Activated CD8-positive, alpha-beta T cell treated with anti-CD3 and anti-CD28 coated beads, Interleukin-2, amount 10 ng/mL, durations not matched to agents 7 days and 5 days (primary cell): ENCODE results near the gene BTN3A1. TPM values are rescaled to one million over a fixed set of nuclear protein-coding genes. Genes with fewer than 3 reads are reported as not detected.

Experiments
- ATAC-seq: fragments of 150-1000 bp; cut with Tn5 transposase; one replicate; pipeline ENCODE4 v1.10.0; 2021; ENCODE audit warnings: moderate library complexity
- CTCF ChIA-PET: fragments of 350-600 bp; sonication (Branson Sonifier 250); formaldehyde crosslinking; loops from one replicate; lab custom pipeline; 2021; ENCODE audit warnings: antibody characterized with exemption; lab: Charles Lee
- POLR2A ChIA-PET: fragments of 350-600 bp; sonication (Branson Sonifier 250); formaldehyde crosslinking; loops from one replicate; lab custom pipeline; 2021; ENCODE audit warnings: antibody characterized with exemption; lab: Charles Lee
- DNase-seq: peaks from one replicate; pipeline ENCODE4 v3.0.0-alpha.2; 2020
- H3K27ac Mint-ChIP-seq: one replicate; pipeline ENCODE4 v1.8.0; 2021; ENCODE audit warnings: mild to moderate bottlenecking, mixed read lengths
- H3K27me3 Mint-ChIP-seq: one replicate; pipeline ENCODE4 v1.8.0; 2021; ENCODE audit warnings: low read depth, mixed read lengths
- H3K36me3 Mint-ChIP-seq: one replicate; pipeline ENCODE4 v1.8.0; 2021; ENCODE audit warnings: low read depth, mixed read lengths
- H3K4me1 Mint-ChIP-seq: one replicate; pipeline ENCODE4 v1.8.0; 2021; ENCODE audit warnings: low read depth, mixed read lengths
- H3K4me3 Mint-ChIP-seq: one replicate; pipeline ENCODE4 v1.8.0; 2021; ENCODE audit warnings: mild to moderate bottlenecking, mixed read lengths
- H3K9me3 Mint-ChIP-seq: one replicate; pipeline ENCODE4 v1.8.0; 2022; ENCODE audit warnings: mixed read lengths; ENCODE audit not compliant: insufficient read depth
- total RNA-seq, 2 experiments: library from RNA; stranded (reverse); gene quantifications; one replicate each; pipeline ENCODE4 v1.2.3, GENCODE V29; 2021

BTN3A1 gene
- total RNA-seq, 2 experiments from 2014 or later = 45.6 to 47.9 TPM

- no peak overlapping the region for H3K4me3 Mint-ChIP-seq
- ATAC-seq (no peak), DNase-seq (no peak)
- H3K4me1 Mint-ChIP-seq = peaks cover 22% of the 10 kb centered on the region
- H3K27me3 Mint-ChIP-seq = no peaks in the 10 kb centered on the region
- CTCF ChIA-PET = no interaction called here
- H3K36me3 Mint-ChIP-seq = peaks cover 8% of the 10 kb centered on the region
- H3K9me3 Mint-ChIP-seq = no peaks in the 10 kb centered on the region
- H3K27ac Mint-ChIP-seq = no peak overlapping the region
- POLR2A ChIA-PET = no interaction called here
These were observed 3.5 kb upstream of the BTN3A1 start for GRCh38 chr6:26398555-26398954.

- no peaks in the 10 kb centered on the region for H3K27me3 Mint-ChIP-seq
- no peak for DNase-seq
- ATAC-seq = no peak
- no peaks in the 10 kb centered on the region for H3K9me3 Mint-ChIP-seq
- CTCF ChIA-PET = interaction anchor here (1.2 kb wide), 1 partner anchor 64 kb away, joined by 3 read pairs; no protein-coding TSS in a partner anchor
- peaks cover 40% of the 10 kb centered on the region for H3K4me1 Mint-ChIP-seq
- H3K4me3 Mint-ChIP-seq = no peak overlapping the region
- no peak overlapping the region for H3K27ac Mint-ChIP-seq
- POLR2A ChIA-PET = no interaction called here
- H3K36me3 Mint-ChIP-seq = peaks cover 25% of the 10 kb centered on the region
These were observed 1.4 kb upstream of the BTN3A1 start for GRCh38 chr6:26400626-26401025.

GRCh38 chr6:26401389-26401986, 587 bp upstream of the BTN3A1 start:
- H3K36me3 Mint-ChIP-seq = peaks cover 31% of the 10 kb centered on the region
- H3K27me3 Mint-ChIP-seq = no peaks in the 10 kb centered on the region
- no peak for DNase-seq
- peaks cover 45% of the 10 kb centered on the region for H3K4me1 Mint-ChIP-seq
- ATAC-seq = no peak
- no peaks in the 10 kb centered on the region for H3K9me3 Mint-ChIP-seq
- H3K4me3 Mint-ChIP-seq = peak overlapping the region; percentile 98
- H3K27ac Mint-ChIP-seq = peak overlapping the region; percentile 97
- ChIA-PET POLR2A (no interaction called here), CTCF (interaction anchor here (0.9 kb wide), 1 partner anchor 65 kb away, joined by 3 read pairs; no protein-coding TSS in a partner anchor)

GRCh38 chr6:26403893-26404292, 1.8 kb downstream of the BTN3A1 start:
- no peak for DNase-seq
- H3K27ac Mint-ChIP-seq = no peak overlapping the region
- no peaks in the 10 kb centered on the region for H3K9me3 Mint-ChIP-seq
- H3K36me3 Mint-ChIP-seq = peaks cover 47% of the 10 kb centered on the region
- H3K4me1 Mint-ChIP-seq = peaks cover 50% of the 10 kb centered on the region
- H3K27me3 Mint-ChIP-seq = no peaks in the 10 kb centered on the region
- POLR2A ChIA-PET = no interaction called here
- peak overlapping the region; percentile 98 for H3K4me3 Mint-ChIP-seq
- no peak for ATAC-seq
- CTCF ChIA-PET = no interaction called here

GRCh38 chr6:26404546-26404945, 2.5 kb downstream of the BTN3A1 start:
- no peaks in the 10 kb centered on the region for H3K9me3 Mint-ChIP-seq
- no peak for ATAC-seq
- no peak overlapping the region for H3K27ac Mint-ChIP-seq
- no peaks in the 10 kb centered on the region for H3K27me3 Mint-ChIP-seq
- peak overlapping the region; percentile 39 for H3K4me3 Mint-ChIP-seq
- CTCF ChIA-PET = no interaction called here
- H3K36me3 Mint-ChIP-seq = peaks cover 52% of the 10 kb centered on the region
- no peak for DNase-seq
- H3K4me1 Mint-ChIP-seq = peaks cover 53% of the 10 kb centered on the region
- POLR2A ChIA-PET = no interaction called here

- Mint-ChIP-seq H3K36me3 (peaks cover 78% of the 10 kb centered on the region), H3K27ac (no peak overlapping the region), H3K4me1 (peaks cover 27% of the 10 kb centered on the region), H3K27me3 (no peaks in the 10 kb centered on the region), H3K9me3 (no peaks in the 10 kb centered on the region), H3K4me3 (no peak overlapping the region)
- ChIA-PET POLR2A (no interaction called here), CTCF (no interaction called here)
- DNase-seq = no peak
- no peak for ATAC-seq
These were observed 7.0 kb downstream of the BTN3A1 start for GRCh38 chr6:26408828-26409730.

- ATAC-seq (no peak), DNase-seq (no peak)
- H3K27me3 Mint-ChIP-seq = no peaks in the 10 kb centered on the region
- no peak overlapping the region for H3K27ac Mint-ChIP-seq
- POLR2A ChIA-PET = no interaction called here
- peaks cover 75% of the 10 kb centered on the region for H3K36me3 Mint-ChIP-seq
- H3K4me1 Mint-ChIP-seq = peaks cover 6% of the 10 kb centered on the region
- no peaks in the 10 kb centered on the region for H3K9me3 Mint-ChIP-seq
- CTCF ChIA-PET = no interaction called here
- no peak overlapping the region for H3K4me3 Mint-ChIP-seq
These were observed 9.7 kb downstream of the BTN3A1 start for GRCh38 chr6:26411751-26412150.

GRCh38 chr6:26412228-26412627, 10.2 kb downstream of the BTN3A1 start:
- DNase-seq (no peak), ATAC-seq (no peak)
- ChIA-PET CTCF (no interaction called here), POLR2A (no interaction called here)
- peaks cover 73% of the 10 kb centered on the region for H3K36me3 Mint-ChIP-seq
- no peaks in the 10 kb centered on the region for H3K27me3 Mint-ChIP-seq
- peaks cover 3% of the 10 kb centered on the region for H3K4me1 Mint-ChIP-seq
- no peak overlapping the region for H3K4me3 Mint-ChIP-seq
- H3K27ac Mint-ChIP-seq = no peak overlapping the region
- H3K9me3 Mint-ChIP-seq = peaks cover 4% of the 10 kb centered on the region

- Mint-ChIP-seq H3K4me3 (no peak overlapping the region), H3K4me1 (peaks cover 3% of the 10 kb centered on the region), H3K27me3 (no peaks in the 10 kb centered on the region), H3K9me3 (peaks cover 11% of the 10 kb centered on the region), H3K36me3 (peaks cover 75% of the 10 kb centered on the region), H3K27ac (no peak overlapping the region)
- POLR2A ChIA-PET = no interaction called here
- CTCF ChIA-PET = no interaction called here
- DNase-seq (no peak), ATAC-seq (no peak)
These were observed 10.9 kb downstream of the BTN3A1 start for GRCh38 chr6:26412954-26413353.

GRCh38 chr6:26414281-26414680, 12.2 kb downstream of the BTN3A1 start:
- no peaks in the 10 kb centered on the region for H3K27me3 Mint-ChIP-seq
- peaks cover 2% of the 10 kb centered on the region for H3K4me1 Mint-ChIP-seq
- H3K9me3 Mint-ChIP-seq = peaks cover 21% of the 10 kb centered on the region
- ChIA-PET CTCF (interaction anchor here (1.1 kb wide), 1 partner anchor 73 kb away, joined by 3 read pairs; no protein-coding TSS in a partner anchor), POLR2A (no interaction called here)
- no peak overlapping the region for H3K4me3 Mint-ChIP-seq
- no peak overlapping the region for H3K27ac Mint-ChIP-seq
- no peak for ATAC-seq
- no peak for DNase-seq
- H3K36me3 Mint-ChIP-seq = peaks cover 76% of the 10 kb centered on the region

GRCh38 chr6:26415036-26415614, 13.1 kb downstream of the BTN3A1 start:
- Mint-ChIP-seq H3K27ac (no peak overlapping the region), H3K4me3 (no peak overlapping the region), H3K36me3 (peaks cover 68% of the 10 kb centered on the region), H3K4me1 (no peaks in the 10 kb centered on the region), H3K9me3 (peaks cover 25% of the 10 kb centered on the region), H3K27me3 (no peaks in the 10 kb centered on the region)
- ChIA-PET CTCF (no interaction called here), POLR2A (interaction anchor here (0.5 kb wide), 1 partner anchor 101 kb away, joined by 3 read pairs; no protein-coding TSS in a partner anchor)
- DNase-seq (no peak), ATAC-seq (no peak)

GRCh38 chr6:26415791-26416190, 13.7 kb downstream of the BTN3A1 start:
- peaks cover 25% of the 10 kb centered on the region for H3K9me3 Mint-ChIP-seq
- ChIA-PET CTCF (no interaction called here), POLR2A (interaction anchor here (0.5 kb wide), 1 partner anchor 101 kb away, joined by 3 read pairs; no protein-coding TSS in a partner anchor)
- peaks cover 64% of the 10 kb centered on the region for H3K36me3 Mint-ChIP-seq
- no peak for DNase-seq
- no peak overlapping the region for H3K27ac Mint-ChIP-seq
- no peak overlapping the region for H3K4me3 Mint-ChIP-seq
- ATAC-seq = no peak
- H3K27me3 Mint-ChIP-seq = no peaks in the 10 kb centered on the region
- H3K4me1 Mint-ChIP-seq = no peaks in the 10 kb centered on the region
